Measurements from ENCODE around the gene CLCN5.

The CLCN5 gene

DNA sequence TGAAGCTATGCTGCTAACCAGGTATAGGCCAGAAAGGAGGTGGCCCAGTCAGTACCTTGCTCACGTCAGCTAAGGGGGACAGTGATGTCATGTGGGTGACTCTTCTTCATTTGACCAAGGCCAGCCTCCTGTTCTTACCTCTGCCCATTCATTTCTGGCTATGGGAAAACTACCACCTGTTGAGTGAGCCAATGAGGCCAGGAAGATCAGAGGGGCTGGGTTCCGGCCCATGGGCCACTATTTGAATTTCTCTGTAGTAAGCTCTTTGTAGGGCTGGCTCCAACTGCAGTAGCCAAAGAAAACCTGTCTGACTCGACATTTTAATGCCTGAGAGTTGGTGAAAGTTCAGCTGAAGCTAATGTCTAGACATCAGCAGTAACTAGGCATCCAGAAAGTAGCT, 175.8 kb downstream of the CLCN5 start:
- no peak for ATAC-seq

DNA sequence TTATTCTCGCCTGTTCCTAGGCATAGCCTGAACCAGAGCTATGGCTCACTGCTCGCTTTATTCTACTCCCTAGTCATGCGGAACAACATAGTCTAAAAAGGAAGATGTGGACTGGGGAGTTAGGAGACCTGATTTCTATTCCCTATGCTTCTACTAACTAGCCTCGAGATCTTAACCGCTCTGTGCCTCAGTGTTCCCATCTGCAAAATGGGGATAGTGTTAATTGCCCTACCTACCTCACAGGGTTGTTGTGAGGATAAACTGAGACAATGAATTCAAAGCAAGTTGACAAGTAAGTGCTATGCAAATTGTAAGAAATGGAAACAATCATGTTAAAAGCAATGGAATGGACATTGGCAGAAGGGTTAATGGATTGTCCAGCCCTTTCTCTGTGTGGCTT, 176.4 kb downstream of the CLCN5 start:
- TF ChIP-seq, protein P1, sequence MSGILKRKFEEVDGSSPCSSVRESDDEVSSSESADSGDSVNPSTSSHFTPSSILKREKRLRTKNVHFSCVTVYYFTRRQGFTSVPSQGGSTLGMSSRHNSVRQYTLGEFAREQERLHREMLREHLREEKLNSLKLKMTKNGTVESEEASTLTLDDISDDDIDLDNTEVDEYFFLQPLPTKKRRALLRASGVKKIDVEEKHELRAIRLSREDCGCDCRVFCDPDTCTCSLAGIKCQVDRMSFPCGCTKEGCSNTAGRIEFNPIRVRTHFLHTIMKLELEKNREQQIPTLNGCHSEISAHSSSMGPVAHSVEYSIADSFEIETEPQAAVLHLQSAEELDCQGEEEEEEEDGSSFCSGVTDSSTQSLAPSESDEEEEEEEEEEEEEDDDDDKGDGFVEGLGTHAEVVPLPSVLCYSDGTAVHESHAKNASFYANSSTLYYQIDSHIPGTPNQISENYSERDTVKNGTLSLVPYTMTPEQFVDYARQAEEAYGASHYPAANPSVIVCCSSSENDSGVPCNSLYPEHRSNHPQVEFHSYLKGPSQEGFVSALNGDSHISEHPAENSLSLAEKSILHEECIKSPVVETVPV (CRISPR knock-in tag; IDR thresholded peaks at IDR 0.05), result no peak
- no peak for TF ChIP-seq RARB (CRISPR knock-in tag; IDR thresholded peaks at IDR 0.05)
- TF ChIP-seq ARNTL (CRISPR knock-in tag; IDR thresholded peaks at IDR 0.05; ENCODE audit: borderline replicate concordance, low read depth), result no peak
- TF ChIP-seq OSR1 (CRISPR knock-in tag; IDR thresholded peaks at IDR 0.05), result no peak
- no peak for TF ChIP-seq ZC3H10 (CRISPR knock-in tag; IDR thresholded peaks at IDR 0.05)
- TF ChIP-seq ZNF8 (CRISPR knock-in tag; IDR thresholded peaks at IDR 0.05), result no peak
- TF ChIP-seq CSDC2 (CRISPR knock-in tag; IDR thresholded peaks at IDR 0.05), result no peak
- TF ChIP-seq TCF4 (CRISPR knock-in tag; IDR thresholded peaks at IDR 0.05; ENCODE audit: borderline replicate concordance), result no peak
- no peak for TF ChIP-seq ESRRG (CRISPR knock-in tag; IDR thresholded peaks at IDR 0.05)
- TF ChIP-seq, protein P2, sequence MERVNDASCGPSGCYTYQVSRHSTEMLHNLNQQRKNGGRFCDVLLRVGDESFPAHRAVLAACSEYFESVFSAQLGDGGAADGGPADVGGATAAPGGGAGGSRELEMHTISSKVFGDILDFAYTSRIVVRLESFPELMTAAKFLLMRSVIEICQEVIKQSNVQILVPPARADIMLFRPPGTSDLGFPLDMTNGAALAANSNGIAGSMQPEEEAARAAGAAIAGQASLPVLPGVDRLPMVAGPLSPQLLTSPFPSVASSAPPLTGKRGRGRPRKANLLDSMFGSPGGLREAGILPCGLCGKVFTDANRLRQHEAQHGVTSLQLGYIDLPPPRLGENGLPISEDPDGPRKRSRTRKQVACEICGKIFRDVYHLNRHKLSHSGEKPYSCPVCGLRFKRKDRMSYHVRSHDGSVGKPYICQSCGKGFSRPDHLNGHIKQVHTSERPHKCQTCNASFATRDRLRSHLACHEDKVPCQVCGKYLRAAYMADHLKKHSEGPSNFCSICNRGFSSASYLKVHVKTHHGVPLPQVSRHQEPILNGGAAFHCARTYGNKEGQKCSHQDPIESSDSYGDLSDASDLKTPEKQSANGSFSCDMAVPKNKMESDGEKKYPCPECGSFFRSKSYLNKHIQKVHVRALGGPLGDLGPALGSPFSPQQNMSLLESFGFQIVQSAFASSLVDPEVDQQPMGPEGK (CRISPR knock-in tag; IDR thresholded peaks at IDR 0.05; ENCODE audit: borderline replicate concordance), result no peak
- no peak for TF ChIP-seq ZFP30 (CRISPR knock-in tag; IDR thresholded peaks at IDR 0.05)
- no peak for TF ChIP-seq ZNF565 (CRISPR knock-in tag; conservative IDR thresholded peaks at IDR 0.05; ENCODE audit: low read depth)
- TF ChIP-seq TOX (CRISPR knock-in tag; IDR thresholded peaks at IDR 0.05; ENCODE audit: borderline replicate concordance), result no peak
- TF ChIP-seq ISL1 (CRISPR knock-in tag; IDR thresholded peaks at IDR 0.05), result no peak
- TF ChIP-seq GLIS3 (CRISPR knock-in tag; IDR thresholded peaks at IDR 0.05), result no peak
- no peak for TF ChIP-seq SNAI2 (CRISPR knock-in tag; IDR thresholded peaks at IDR 0.05)
- TF ChIP-seq, protein P3, sequence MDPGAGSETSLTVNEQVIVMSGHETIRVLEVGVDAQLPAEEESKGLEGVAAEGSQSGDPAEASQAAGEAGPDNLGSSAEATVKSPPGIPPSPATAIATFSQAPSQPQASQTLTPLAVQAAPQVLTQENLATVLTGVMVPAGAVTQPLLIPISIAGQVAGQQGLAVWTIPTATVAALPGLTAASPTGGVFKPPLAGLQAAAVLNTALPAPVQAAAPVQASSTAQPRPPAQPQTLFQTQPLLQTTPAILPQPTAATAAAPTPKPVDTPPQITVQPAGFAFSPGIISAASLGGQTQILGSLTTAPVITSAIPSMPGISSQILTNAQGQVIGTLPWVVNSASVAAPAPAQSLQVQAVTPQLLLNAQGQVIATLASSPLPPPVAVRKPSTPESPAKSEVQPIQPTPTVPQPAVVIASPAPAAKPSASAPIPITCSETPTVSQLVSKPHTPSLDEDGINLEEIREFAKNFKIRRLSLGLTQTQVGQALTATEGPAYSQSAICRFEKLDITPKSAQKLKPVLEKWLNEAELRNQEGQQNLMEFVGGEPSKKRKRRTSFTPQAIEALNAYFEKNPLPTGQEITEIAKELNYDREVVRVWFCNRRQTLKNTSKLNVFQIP (CRISPR knock-in tag; IDR thresholded peaks at IDR 0.05; ENCODE audit: borderline replicate concordance, low read depth), result no peak
- ATAC-seq, result no peak

More for the DNA sequence above, 175.8 kb downstream of the CLCN5 start:
- TF ChIP-seq OSR1 (CRISPR knock-in tag; IDR thresholded peaks at IDR 0.05), result no peak
- no peak for TF ChIP-seq ZNF8 (CRISPR knock-in tag; IDR thresholded peaks at IDR 0.05)
- TF ChIP-seq, protein P2 (CRISPR knock-in tag; IDR thresholded peaks at IDR 0.05; ENCODE audit: borderline replicate concordance), result no peak
- no peak for TF ChIP-seq GLIS3 (CRISPR knock-in tag; IDR thresholded peaks at IDR 0.05)
- no peak for TF ChIP-seq TOX (CRISPR knock-in tag; IDR thresholded peaks at IDR 0.05; ENCODE audit: borderline replicate concordance)
- TF ChIP-seq ZFP30 (CRISPR knock-in tag; IDR thresholded peaks at IDR 0.05), result no peak

DNA sequence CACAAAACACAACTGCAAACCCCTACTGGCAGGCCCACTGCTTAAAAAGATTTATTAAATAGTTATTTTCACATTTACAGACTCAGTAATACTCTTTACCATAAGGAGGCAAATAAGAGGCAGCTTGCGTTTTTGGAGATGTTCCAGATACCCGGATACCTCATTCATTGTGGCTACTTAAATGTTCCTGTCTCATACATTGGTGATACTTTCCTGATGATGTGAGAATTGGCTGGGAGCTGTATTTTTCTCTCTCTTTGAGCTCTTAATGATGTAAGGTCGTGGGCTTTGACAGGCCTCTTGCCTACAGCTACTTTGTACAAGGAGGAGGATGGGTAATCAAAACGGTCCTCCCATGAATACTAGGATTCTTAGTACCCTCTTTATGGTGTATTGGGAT, 176.9 kb downstream of the CLCN5 start:
- no peak for ATAC-seq
- TF ChIP-seq ZNF565 (CRISPR knock-in tag; conservative IDR thresholded peaks at IDR 0.05; ENCODE audit: low read depth) (no peak), OSR1 (CRISPR knock-in tag; IDR thresholded peaks at IDR 0.05) (no peak), CSDC2 (CRISPR knock-in tag; IDR thresholded peaks at IDR 0.05) (no peak)

DNA sequence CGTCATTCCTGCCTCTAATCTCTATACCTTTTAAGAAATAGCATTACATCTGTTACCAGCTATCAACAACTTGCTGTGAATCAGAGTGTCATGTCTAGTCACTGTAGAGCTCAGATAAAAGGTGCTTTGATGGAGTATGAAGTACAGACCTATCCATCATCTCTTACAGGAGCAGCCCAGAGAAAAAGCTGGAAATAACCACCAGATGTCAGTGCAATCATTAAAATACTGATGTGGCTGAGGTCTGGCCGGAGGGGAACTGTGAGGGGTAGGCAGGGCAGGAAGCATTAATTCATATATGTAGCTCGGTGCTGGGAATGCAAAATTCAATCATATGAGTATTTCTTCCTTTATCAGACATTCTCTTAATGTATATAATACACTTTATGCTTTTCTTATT, 177.8 kb downstream of the CLCN5 start:
- TF ChIP-seq ESRRG (CRISPR knock-in tag; IDR thresholded peaks at IDR 0.05) (no peak), ZFP3 (CRISPR knock-in tag; IDR thresholded peaks at IDR 0.05) (no peak), ZFP30 (CRISPR knock-in tag; IDR thresholded peaks at IDR 0.05) (no peak), SNAI2 (CRISPR knock-in tag; IDR thresholded peaks at IDR 0.05) (no peak), ZC3H10 (CRISPR knock-in tag; IDR thresholded peaks at IDR 0.05) (no peak)
- TF ChIP-seq, protein P3 (CRISPR knock-in tag; IDR thresholded peaks at IDR 0.05; ENCODE audit: borderline replicate concordance, low read depth), result no peak

More for the DNA sequence above, 177.8 kb downstream of the CLCN5 start:
- ATAC-seq, result peak; percentile 86

Data from SK-N-SH treated with all-trans-retinoic acid at 6 μM for 48 hours (cell line).